H1 (cell line): Measurements from ENCODE around the gene ZNF362. TPM values are rescaled to one million over a fixed set of nuclear protein-coding genes. Genes with fewer than 3 reads are reported as not detected.

Source experiments
- CTCF ChIA-PET: fragments of 300-600 bp; sonication (Branson Sonifier 250); formaldehyde crosslinking; loops from one replicate; lab custom pipeline; 2021; ENCODE audit not compliant: partially characterized antibody; lab: Charles Lee
- POLR2A ChIA-PET: fragments of 300-600 bp; sonication (Branson Sonifier 250); formaldehyde crosslinking; loops from one replicate; lab custom pipeline; 2021; ENCODE audit warnings: inconsistent platforms; ENCODE audit not compliant: partially characterized antibody; lab: Charles Lee
- DNase-seq, 2 experiments: peaks; one replicate each; pipeline versions ENCODE4 v3.0.0 to v3.0.0-alpha.2; 2010 to 2022; ENCODE audit warnings: low spot score in 2 of 2, low read depth in 1 of 2, mixed read lengths in 1 of 2
- FAIRE-seq: peaks from 2 replicates; lab custom pipeline; 2011; peaks lifted over from hg19 to GRCh38; lab: Jason Lieb, UNC
- H2AFZ ChIP-seq: 2 replicates; pipeline ENCODE4 v1.8.1; 2012; ENCODE audit warnings: low read length, inconsistent platforms
- H2AK5ac ChIP-seq: 2 replicates; pipeline ENCODE4 v1.6.1; 2013; ENCODE audit warnings: low read depth, low read length
- H2BK120ac ChIP-seq: replicated peaks from 2 replicates; pipeline ENCODE3; 2013; ENCODE audit warnings: low read depth, low read length, inconsistent platforms
- H2BK12ac ChIP-seq: 2 replicates; pipeline ENCODE4 v1.6.1; 2013; ENCODE audit warnings: low read depth, low read length
- H2BK15ac ChIP-seq: 2 replicates; pipeline ENCODE4 v1.6.1; 2013; ENCODE audit warnings: low read length
- H2BK20ac ChIP-seq: 2 replicates; pipeline ENCODE4 v1.6.1; 2013; ENCODE audit warnings: low read length
- H2BK5ac ChIP-seq: 2 replicates; pipeline ENCODE4 v1.6.1; 2013; ENCODE audit warnings: low read depth, low read length
- H3K14ac ChIP-seq: 2 replicates; pipeline ENCODE4 v1.6.1; 2013; ENCODE audit warnings: inconsistent platforms; ENCODE audit not compliant: insufficient read length
- H3K18ac ChIP-seq: 2 replicates; pipeline ENCODE4 v1.6.1; 2013; ENCODE audit warnings: low read length; ENCODE audit errors: extremely low read depth
- H3K23ac ChIP-seq: 2 replicates; pipeline ENCODE4 v1.6.1; 2013; ENCODE audit warnings: inconsistent platforms; ENCODE audit not compliant: insufficient read length
- H3K23me2 ChIP-seq: 2 replicates; pipeline ENCODE4 v1.6.1; 2013; ENCODE audit warnings: low read depth, low read length
- H3K27ac ChIP-seq: 2 replicates; pipeline ENCODE4 v1.6.1; 2011; ENCODE audit warnings: low read depth, low read length, inconsistent platforms
- H3K27me3 ChIP-seq, 4 experiments: replicated peaks in 1 of 4; 1 replicate in 1 of 4; 2 replicates in 3 of 4; pipeline versions ENCODE4 v1.6.1 to v1.8.1; 2011 to 2013; ENCODE audit warnings: low read length in 3 of 4, mild to moderate bottlenecking in 3 of 4, inconsistent platforms in 2 of 4, mixed read lengths in 2 of 4, moderate library complexity in 1 of 4; ENCODE audit not compliant: control insufficient read depth in 3 of 4, insufficient read depth in 3 of 4; ENCODE audit errors: extremely low read depth in 1 of 4
- H3K36me3 ChIP-seq, 4 experiments: 2 replicates each; pipeline versions ENCODE4 v1.6.1 to v1.8.1; 2011 to 2013; ENCODE audit warnings: mild to moderate bottlenecking in 4 of 4, low read length in 3 of 4, moderate library complexity in 2 of 4, control low read depth in 1 of 4, inconsistent platforms in 1 of 4; ENCODE audit not compliant: insufficient read depth in 4 of 4, control insufficient read depth in 2 of 4
- H3K4ac ChIP-seq: replicated peaks from 2 replicates; pipeline ENCODE3; 2013; ENCODE audit warnings: low read length, low read depth, mixed read lengths, inconsistent platforms; ENCODE audit not compliant: insufficient read length
- H3K4me1 ChIP-seq, 4 experiments: replicated peaks in 1 of 4; 1 replicate in 1 of 4; 2 replicates in 3 of 4; pipeline versions ENCODE4 v1.6.1 to v1.8.1; 2011 to 2013; ENCODE audit warnings: low read length in 3 of 4, inconsistent platforms in 2 of 4, mixed read lengths in 1 of 4; ENCODE audit not compliant: insufficient read depth in 4 of 4, control insufficient read depth in 3 of 4
- H3K4me2 ChIP-seq, 2 experiments: 2 replicates each; pipeline versions ENCODE4 v1.6.1 to v1.8.1; 2011 to 2013; ENCODE audit warnings: low read depth in 2 of 2, low read length in 2 of 2, control low read depth in 1 of 2, inconsistent platforms in 1 of 2, mild to moderate bottlenecking in 1 of 2; ENCODE audit not compliant: insufficient read depth in 1 of 2
- H3K4me3 ChIP-seq, 4 experiments: fragments of 200-600, 300-600 bp in 1 of 4; sonication (generic), shearing (Covaris generic), sonication (Bioruptor Twin) in 1 of 4; 2 replicates each; pipeline versions ENCODE4 v1.5.1 to v1.8.1; 2011 to 2016; ENCODE audit warnings: low read length in 4 of 4, low read depth in 3 of 4, control low read depth in 2 of 4, inconsistent platforms in 2 of 4, mild to moderate bottlenecking in 2 of 4, mixed read lengths in 1 of 4, moderate library complexity in 1 of 4; ENCODE audit not compliant: insufficient read depth in 2 of 4; ENCODE audit errors: extremely low read depth in 1 of 4
- H3K56ac ChIP-seq: replicated peaks from 2 replicates; pipeline ENCODE3; 2013; ENCODE audit warnings: low read depth, mild to moderate bottlenecking, mixed read lengths, low read length, inconsistent platforms; ENCODE audit not compliant: insufficient read length
- H3K79me1 ChIP-seq: 2 replicates; pipeline ENCODE4 v1.6.1; 2013; ENCODE audit warnings: low read depth, low read length, control low read depth
- H3K79me2 ChIP-seq, 2 experiments: 2 replicates each; pipeline versions ENCODE4 v1.6.1 to v1.8.1; 2012 to 2013; ENCODE audit warnings: low read length in 2 of 2, mild to moderate bottlenecking in 2 of 2, inconsistent platforms in 1 of 2; ENCODE audit not compliant: insufficient read depth in 2 of 2, control insufficient read depth in 1 of 2
- H3K9ac ChIP-seq, 4 experiments: replicated peaks in 1 of 4; 1 replicate in 1 of 4; 2 replicates in 3 of 4; pipeline versions ENCODE4 v1.6.1 to v1.8.1; 2011 to 2013; ENCODE audit warnings: low read depth in 3 of 4, low read length in 3 of 4, control low read depth in 2 of 4, mild to moderate bottlenecking in 2 of 4, moderate library complexity in 2 of 4, inconsistent platforms in 1 of 4; ENCODE audit errors: extremely low read depth in 1 of 4
- H3K9me3 ChIP-seq, 2 experiments: 2 replicates each; pipeline versions ENCODE4 v1.6.1 to v1.8.1; 2012 to 2013; ENCODE audit warnings: mild to moderate bottlenecking in 2 of 2, moderate library complexity in 2 of 2, control low read depth in 1 of 2, inconsistent platforms in 1 of 2, low read depth in 1 of 2, low read length in 1 of 2, mixed read lengths in 1 of 2; ENCODE audit not compliant: insufficient read depth in 2 of 2
- H4K20me1 ChIP-seq, 2 experiments: replicated peaks in 1 of 2; 2 replicates each; pipeline versions ENCODE3 to v1.8.1; 2011 to 2013; ENCODE audit warnings: inconsistent platforms in 2 of 2, low read length in 2 of 2, mild to moderate bottlenecking in 1 of 2; ENCODE audit not compliant: insufficient read depth in 2 of 2, control insufficient read depth in 1 of 2
- H4K5ac ChIP-seq: 2 replicates; pipeline ENCODE4 v1.6.1; 2013; ENCODE audit warnings: low read length, low read depth, mixed read lengths, inconsistent platforms; ENCODE audit not compliant: insufficient read length
- H4K8ac ChIP-seq: 2 replicates; pipeline ENCODE4 v1.8.0; 2013; ENCODE audit warnings: mild to moderate bottlenecking, moderate library complexity, low read length, inconsistent platforms; ENCODE audit not compliant: insufficient read depth; ENCODE audit errors: extremely low read depth
- H4K91ac ChIP-seq: replicated peaks from 2 replicates; pipeline ENCODE3; 2013; ENCODE audit warnings: low read length, mixed read lengths, inconsistent platforms; ENCODE audit not compliant: insufficient read length
- CBX8 ChIP-seq: fragments of 300-800, 300-1000 bp; sonication (generic); IDR thresholded peaks from 2 replicates; pipeline ENCODE4 v1.7.1; 2016; ENCODE audit warnings: low read depth, low read length, borderline replicate concordance
- RAD21 ChIP-seq, 2 experiments: IDR thresholded peaks in 1 of 2; conservative IDR thresholded peaks in 1 of 2; 2 replicates each; pipeline ENCODE4 v1.6.1; 2011; ENCODE audit warnings: low read depth in 2 of 2, low read length in 2 of 2, improper control_type of control experiment in 1 of 2, inconsistent platforms in 1 of 2, mild to moderate bottlenecking in 1 of 2, moderate library complexity in 1 of 2
- RNF2 ChIP-seq: fragments of 200-900, 300-1000 bp; sonication (generic); IDR thresholded peaks from 2 replicates; pipeline ENCODE4 v1.7.1; 2016; ENCODE audit warnings: borderline replicate concordance, low read depth, mild to moderate bottlenecking, antibody characterized with exemption, low read length; ENCODE audit not compliant: poor library complexity, severe bottlenecking; ENCODE audit errors: missing control alignments
- SIRT6 ChIP-seq: IDR thresholded peaks from one replicate; pipeline ENCODE4 v1.7.1; 2012; ENCODE audit warnings: low read length, inconsistent platforms
- SRF ChIP-seq: IDR thresholded peaks from 2 replicates; pipeline ENCODE4 v1.6.1; 2011; ENCODE audit warnings: mild to moderate bottlenecking, low read depth, low read length, moderate library complexity
- SUZ12 ChIP-seq: fragments of 200-600 bp; sonication (generic); IDR thresholded peaks from 2 replicates; pipeline ENCODE4 v1.6.1; 2012; ENCODE audit warnings: mild to moderate bottlenecking, inconsistent platforms, low read length, moderate library complexity, mixed read lengths
- USF2 ChIP-seq: IDR thresholded peaks from 2 replicates; pipeline ENCODE4 v1.6.1; 2011; ENCODE audit warnings: low read length, improper control_type of control experiment
- WGBS, 2 experiments: shearing (Covaris generic) in 1 of 2; methylation state at CpG; one replicate each; pipeline versions ENCODE4 v1.1.6 to v1.1.7; 2013 to 2015; ENCODE audit warnings: low lambda C conversion rate in 2 of 2, mixed read lengths in 2 of 2, inconsistent platforms in 1 of 2, low coverage in 1 of 2, missing lambda C conversion rate in 1 of 2; ENCODE audit not compliant: insufficient replicate concordance in 2 of 2, insufficient coverage in 1 of 2, insufficient read length in 1 of 2; ENCODE audit errors: extremely low coverage in 1 of 2, missing lambda C conversion rate in 1 of 2; 5-methylcytosine and 5-hydroxymethylcytosine counted together
- polyA plus RNA-seq, 7 experiments: library from polyadenylated mRNA; depleted of rRNA in 3 of 7; stranded (reverse) in 5 of 7; unstranded in 2 of 7; fragments of >200 nt in 5 of 7; fragments of 200-250 nt in 2 of 7; gene quantifications; 1 replicate in 5 of 7; 2 replicates in 1 of 7; 4 replicates in 1 of 7; pipeline versions ENCODE4 v1.2.1 to v1.2.3, GENCODE V29; 2011 to 2013; ENCODE audit warnings: missing spikeins in 2 of 7, mixed read lengths in 2 of 7
- total RNA-seq: library from RNA; stranded (reverse); fragmentation: NEBNext Ultra II Directional; extraction: Animal tissue kit (Norgen Biotek cat#: 25700); gene quantifications from 2 replicates; pipeline ENCODE4 v1.2.1, GENCODE V29; 2021
- TF ChIP-seq, protein P1 (sequence below): IDR thresholded peaks from 2 replicates; pipeline ENCODE4 v1.6.1; 2012; ENCODE audit warnings: inconsistent platforms

ZNF362 gene
- total and polyA plus RNA-seq, 2 of the 8 experiments (the other 6 are each of a cell fraction or from before 2014, with no cell fraction given): 24.2 to 27.8 TPM

DNA sequence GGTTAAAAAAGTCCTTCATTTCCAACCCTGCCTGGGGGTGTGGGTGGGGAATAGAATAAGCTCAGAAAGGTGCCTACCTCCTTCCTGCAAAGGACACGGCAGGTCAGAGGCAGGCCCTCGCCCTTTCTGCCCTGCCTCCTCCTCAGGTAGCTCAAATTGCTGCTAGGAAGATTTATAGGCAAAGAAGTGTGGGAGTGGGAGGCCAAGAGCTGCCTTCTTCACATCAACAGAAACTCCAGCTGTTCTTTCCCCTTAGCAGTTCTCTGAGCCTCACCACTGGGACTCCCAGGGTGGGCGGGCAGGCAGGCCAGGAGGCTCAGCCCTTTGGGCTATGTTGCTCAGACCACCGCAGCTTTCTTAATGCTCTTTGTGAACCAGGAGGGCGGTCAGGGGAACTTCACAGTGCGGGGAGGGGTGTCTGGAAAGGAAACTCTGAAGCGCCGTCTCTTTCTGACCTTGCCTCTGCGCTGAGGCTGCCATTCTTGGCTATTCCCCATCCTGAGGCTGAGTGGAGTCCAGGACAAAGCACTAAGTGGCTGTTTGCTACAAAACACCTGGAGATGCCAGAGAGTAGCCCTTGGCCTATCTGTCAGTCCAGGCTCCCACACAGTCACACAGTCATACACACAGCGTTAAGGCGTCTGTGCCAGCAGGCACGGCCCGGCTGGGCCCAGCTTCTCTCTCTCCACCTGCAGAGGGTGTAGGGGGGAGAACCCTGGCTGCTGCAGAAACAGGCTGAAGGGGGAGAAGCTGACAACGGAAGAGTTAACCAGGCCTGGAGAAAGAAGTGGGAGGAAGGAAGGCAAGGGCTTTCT is 67.6 kb downstream of the ZNF362 start:
- no peak overlapping the region for H4K91ac ChIP-seq
- 92% methylated on average over 14 of the region's 14 CpGs; no CpG with 5 or more reads in 1 of the 2 experiments for WGBS, 2 experiments
- H2AK5ac ChIP-seq: no peak overlapping the region
- H3K9me3 ChIP-seq: no peaks in the 10 kb centered on the region
- H3K4me2 ChIP-seq: no peak overlapping the region
- H2BK120ac ChIP-seq: no peak overlapping the region
- TF ChIP-seq SUZ12 (no peak), RNF2 (no peak), RAD21 (IDR thresholded peaks at IDR 0.05 in 1 of 2, conservative IDR thresholded peaks at IDR 0.05 in 1 of 2; ENCODE audit: low read depth in 2 of 2, low read length in 2 of 2) (peak in 1 of 2 experiments; percentile 27; a peak in 2 of 4 replicates), CBX8 (no peak), USF2 (no peak), SRF (no peak), SIRT6 (no peak)
- TF ChIP-seq, protein P1, sequence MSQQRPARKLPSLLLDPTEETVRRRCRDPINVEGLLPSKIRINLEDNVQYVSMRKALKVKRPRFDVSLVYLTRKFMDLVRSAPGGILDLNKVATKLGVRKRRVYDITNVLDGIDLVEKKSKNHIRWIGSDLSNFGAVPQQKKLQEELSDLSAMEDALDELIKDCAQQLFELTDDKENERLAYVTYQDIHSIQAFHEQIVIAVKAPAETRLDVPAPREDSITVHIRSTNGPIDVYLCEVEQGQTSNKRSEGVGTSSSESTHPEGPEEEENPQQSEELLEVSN: no peak
- DNase-seq: no peak
- H2BK15ac ChIP-seq: no peak overlapping the region
- no peaks in the 10 kb centered on the region for H3K23me2 ChIP-seq
- H4K20me1 ChIP-seq: no peaks in the 10 kb centered on the region
- H3K36me3 ChIP-seq: peaks cover 0 to 9% (median 0%) of the 10 kb centered on the region in 4 experiments; a peak in 2 of 8 replicates
- H2BK12ac ChIP-seq: no peak overlapping the region
- no peak overlapping the region for H3K56ac ChIP-seq
- no peaks in the 10 kb centered on the region for H3K79me1 ChIP-seq
- H3K18ac ChIP-seq: no peak overlapping the region
- no peak overlapping the region for H4K8ac ChIP-seq
- no peak overlapping the region for H3K4me3 ChIP-seq
- H3K79me2 ChIP-seq: no peaks in the 10 kb centered on the region
- no peaks in the 10 kb centered on the region for H3K27me3 ChIP-seq
- no peak overlapping the region for H3K14ac ChIP-seq
- H3K27ac ChIP-seq: no peak overlapping the region
- H4K5ac ChIP-seq: no peak overlapping the region
- H2BK5ac ChIP-seq: no peak overlapping the region
- no peak overlapping the region for H2AFZ ChIP-seq
- no peak overlapping the region for H3K4ac ChIP-seq
- ChIA-PET CTCF (interaction anchor here (0.8 to 2.6 kb wide), 15 partner anchors 8 to 181 kb away, joined by 3 to 12 read pairs (median 4); no protein-coding TSS in a partner anchor), POLR2A (interaction anchor here (0.6 kb wide), 1 partner anchor 20 kb away, joined by 3 read pairs; no protein-coding TSS in a partner anchor)
- H2BK20ac ChIP-seq: no peak overlapping the region
- FAIRE-seq: no peak
- H3K4me1 ChIP-seq: no peaks in the 10 kb centered on the region
- H3K23ac ChIP-seq: no peak overlapping the region
- no peak overlapping the region for H3K9ac ChIP-seq
